GM18868 (cell line): Measurements from ENCODE around the gene ATP6V1G1.

Source experiments
- ATAC-seq: cut with Tn5 transposase; IDR thresholded peaks from one replicate; pipeline ENCODE4 v1.9.1; 2021; ENCODE audit warnings: mild to moderate bottlenecking, moderate library complexity; ENCODE audit not compliant: unreplicated experiment

ATP6V1G1 gene

GRCh38 chr9:114611516-114612271, 24.1 kb downstream of the ATP6V1G1 start:
- ATAC-seq = peak; percentile 22

GRCh38 chr9:114612272-114612923, 24.8 kb downstream of the ATP6V1G1 start:
- no peak for ATAC-seq

GRCh38 chr9:114613087-114613486, 25.5 kb downstream of the ATP6V1G1 start:
- no peak for ATAC-seq

- no peak for ATAC-seq
Measured at GRCh38 chr9:114613919-114614318, 26.4 kb downstream of the ATP6V1G1 start.

GRCh38 chr9:114614373-114614772, 26.8 kb downstream of the ATP6V1G1 start:
- no peak for ATAC-seq

GRCh38 chr9:114616684-114617520, 29.3 kb downstream of the ATP6V1G1 start:
- ATAC-seq = peak; percentile 74

- ATAC-seq = peak; percentile 54
Measured at GRCh38 chr9:114619191-114619761, 31.7 kb downstream of the ATP6V1G1 start.

GRCh38 chr9:114621561-114621960, 34.0 kb downstream of the ATP6V1G1 start:
- ATAC-seq = no peak

- ATAC-seq = no peak
Measured at GRCh38 chr9:114621975-114622609, 34.5 kb downstream of the ATP6V1G1 start.

GRCh38 chr9:114624677-114625076, 37.1 kb downstream of the ATP6V1G1 start:
- no peak for ATAC-seq

- no peak for ATAC-seq
Measured at GRCh38 chr9:114626415-114627020, 38.9 kb downstream of the ATP6V1G1 start.

GRCh38 chr9:114627553-114627952, 40.0 kb downstream of the ATP6V1G1 start:
- no peak for ATAC-seq

- no peak for ATAC-seq
Measured at GRCh38 chr9:114629563-114630090, 42.1 kb downstream of the ATP6V1G1 start.

GRCh38 chr9:114631166-114631565, 43.6 kb downstream of the ATP6V1G1 start:
- ATAC-seq = no peak

- ATAC-seq = no peak
Measured at GRCh38 chr9:114633438-114634089, 46.0 kb downstream of the ATP6V1G1 start.

GRCh38 chr9:114634387-114634786, 46.8 kb downstream of the ATP6V1G1 start:
- ATAC-seq = no peak

GRCh38 chr9:114638404-114638803, 50.8 kb downstream of the ATP6V1G1 start:
- no peak for ATAC-seq

GRCh38 chr9:114641967-114642366, 54.4 kb downstream of the ATP6V1G1 start:
- ATAC-seq = no peak

- ATAC-seq = no peak
Measured at GRCh38 chr9:114643001-114643400, 55.4 kb downstream of the ATP6V1G1 start.

- no peak for ATAC-seq
Measured at GRCh38 chr9:114643896-114644295, 56.3 kb downstream of the ATP6V1G1 start.
